ENCODE measurements around the gene NFKBIB.
"Not testable (repeated sequence)": the region's sequence is repeated elsewhere in the genome, so short reads cannot be mapped to it uniquely, and the experiment has no call there.

The NFKBIB gene

DNA sequence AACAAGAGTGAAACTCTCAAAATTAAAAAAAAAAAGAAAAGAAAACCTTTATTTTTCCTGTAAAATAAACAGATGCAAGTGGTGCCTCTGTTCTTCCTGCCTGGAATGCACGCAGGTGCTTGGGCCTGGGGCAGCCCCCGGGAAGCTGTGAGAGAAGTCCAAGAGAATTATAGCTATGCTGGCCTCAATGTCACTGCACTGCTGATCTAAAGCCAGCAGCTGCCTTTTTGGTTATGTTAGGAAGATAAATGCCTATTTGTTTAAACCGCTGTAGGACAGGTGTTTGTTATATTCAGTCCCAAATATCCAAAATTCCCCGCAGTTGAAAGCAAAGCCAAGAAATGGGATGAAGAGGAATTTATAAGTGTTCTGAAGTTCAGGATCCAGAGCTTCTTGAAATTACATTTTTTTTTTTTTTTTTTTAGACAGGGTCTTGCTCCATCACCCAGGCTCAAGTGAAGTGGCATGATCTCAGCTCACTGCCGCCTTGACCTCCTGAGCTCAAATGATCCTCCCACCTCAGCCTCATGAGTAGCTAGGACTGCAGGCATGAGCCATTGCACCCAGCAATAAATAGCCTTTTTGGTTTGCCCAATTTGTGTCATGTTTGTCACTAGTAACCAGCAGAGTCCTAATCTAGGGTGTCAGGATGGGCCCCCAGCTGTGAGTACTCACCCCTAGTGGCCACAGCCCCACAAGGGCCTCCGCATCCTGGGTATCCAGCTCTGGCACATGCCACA lies 23.9 kb upstream of the NFKBIB start:
- DNase-seq (ENCODE audit: low read depth in 2 of 2): no peak

DNA sequence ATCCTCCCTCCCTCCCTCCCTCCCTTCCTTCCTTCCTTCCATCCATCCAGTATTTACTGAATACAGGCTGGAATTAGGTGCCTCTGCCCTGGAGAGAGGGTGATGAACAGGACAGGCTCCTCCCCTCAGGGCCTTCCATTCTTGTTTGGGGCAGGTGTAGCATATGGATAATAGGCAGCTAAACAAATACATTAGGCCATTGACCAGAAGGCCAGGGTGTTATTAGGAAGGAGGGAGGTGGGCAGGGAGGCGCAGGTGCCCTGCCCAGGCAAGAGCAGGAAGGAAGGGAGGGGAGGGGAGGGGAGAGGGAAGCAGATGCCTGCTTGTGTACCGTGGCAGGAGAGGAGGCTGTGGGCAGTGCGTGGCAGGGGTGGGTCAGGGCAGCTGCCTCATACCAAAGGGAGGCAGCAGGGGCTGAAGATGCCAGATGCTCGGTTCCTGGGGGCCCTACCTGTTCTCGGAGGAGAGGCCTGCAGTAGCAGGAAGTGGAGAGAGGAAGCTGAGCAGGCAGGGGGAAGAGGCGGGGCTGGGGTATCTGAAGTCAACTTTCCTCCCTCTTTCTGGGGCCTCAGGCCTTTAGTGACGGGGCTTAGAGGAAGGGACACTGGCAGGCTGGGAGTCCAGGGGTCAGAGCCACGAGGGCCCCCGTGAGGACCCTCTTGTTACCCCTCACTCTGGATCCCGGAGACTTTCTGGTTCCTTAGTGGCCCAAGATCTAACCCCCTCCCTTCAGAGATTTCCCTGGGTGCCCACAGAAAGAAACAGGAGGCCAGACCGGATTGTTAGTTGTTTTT lies 21.8 kb upstream of the NFKBIB start, which contains the start of gene RINL:
Gene RINL, minus strand, starts transcription at position 495 of the 794 bp plus-strand sequence. CDS start 1,533 bp downstream, outside the sequence.
- DNase-seq (ENCODE audit: low read depth in 2 of 2): no peak

DNA sequence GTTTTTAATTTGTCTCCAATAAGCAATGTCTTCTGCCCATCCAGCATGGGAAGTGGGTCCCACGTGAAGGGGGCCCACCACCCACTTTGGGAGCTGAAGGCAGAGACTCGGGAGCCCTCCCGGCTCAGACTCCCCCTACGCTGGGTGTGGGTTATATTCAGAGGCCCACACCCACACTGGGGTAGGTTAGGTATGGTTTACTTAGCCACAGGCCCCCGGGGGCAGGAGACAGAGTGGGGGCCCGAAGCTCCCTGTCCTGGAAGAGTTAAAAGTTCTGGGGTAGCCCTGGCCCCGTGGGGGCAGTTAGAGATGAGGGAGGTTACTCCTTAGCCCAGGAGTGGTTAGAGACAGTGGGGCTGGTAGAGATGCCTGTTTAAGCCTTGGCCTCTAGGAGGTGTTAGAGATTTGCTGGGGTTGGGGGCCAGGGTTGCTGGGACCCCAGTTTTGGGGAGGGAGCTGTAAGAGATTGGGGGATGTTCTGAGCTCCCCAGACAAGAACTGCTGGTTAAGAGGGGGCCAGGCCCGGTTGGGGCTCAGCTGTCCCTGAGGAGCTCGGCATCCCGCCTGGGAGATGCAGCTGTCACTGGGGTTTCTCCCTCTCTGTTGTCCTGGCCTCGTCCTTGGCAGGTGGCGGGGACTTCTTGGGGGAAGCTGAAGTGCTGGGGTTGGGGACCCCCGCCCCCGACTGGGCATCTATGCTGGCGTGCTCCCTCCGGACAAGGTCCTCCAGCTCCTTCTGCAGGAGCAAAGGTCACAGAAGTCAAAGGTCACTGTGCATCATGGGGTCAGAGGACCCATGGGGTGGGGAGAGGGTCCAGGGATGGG lies 21.0 kb upstream of the NFKBIB start:
- no peak for DNase-seq (ENCODE audit: low read depth in 2 of 2)

DNA sequence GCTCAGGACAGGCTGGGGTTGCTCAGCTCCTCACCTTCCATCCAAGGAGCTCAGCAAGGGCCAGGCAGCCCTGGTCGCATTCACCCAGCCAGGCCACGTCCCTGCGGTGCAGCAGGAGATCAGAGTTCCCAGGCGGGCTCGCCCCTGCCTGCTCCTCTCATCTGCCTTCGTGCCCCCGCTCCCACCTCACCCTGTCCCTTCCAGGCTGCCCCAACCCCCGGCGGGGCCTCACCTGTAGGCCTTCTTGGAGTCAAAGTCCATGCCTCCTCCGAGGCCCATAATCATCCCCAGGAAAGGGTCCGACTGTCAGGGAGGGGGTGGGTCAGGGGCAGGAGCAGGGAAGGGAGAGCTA lies 20.4 kb upstream of the NFKBIB start:
- DNase-seq (ENCODE audit: low read depth in 2 of 2): no peak

DNA sequence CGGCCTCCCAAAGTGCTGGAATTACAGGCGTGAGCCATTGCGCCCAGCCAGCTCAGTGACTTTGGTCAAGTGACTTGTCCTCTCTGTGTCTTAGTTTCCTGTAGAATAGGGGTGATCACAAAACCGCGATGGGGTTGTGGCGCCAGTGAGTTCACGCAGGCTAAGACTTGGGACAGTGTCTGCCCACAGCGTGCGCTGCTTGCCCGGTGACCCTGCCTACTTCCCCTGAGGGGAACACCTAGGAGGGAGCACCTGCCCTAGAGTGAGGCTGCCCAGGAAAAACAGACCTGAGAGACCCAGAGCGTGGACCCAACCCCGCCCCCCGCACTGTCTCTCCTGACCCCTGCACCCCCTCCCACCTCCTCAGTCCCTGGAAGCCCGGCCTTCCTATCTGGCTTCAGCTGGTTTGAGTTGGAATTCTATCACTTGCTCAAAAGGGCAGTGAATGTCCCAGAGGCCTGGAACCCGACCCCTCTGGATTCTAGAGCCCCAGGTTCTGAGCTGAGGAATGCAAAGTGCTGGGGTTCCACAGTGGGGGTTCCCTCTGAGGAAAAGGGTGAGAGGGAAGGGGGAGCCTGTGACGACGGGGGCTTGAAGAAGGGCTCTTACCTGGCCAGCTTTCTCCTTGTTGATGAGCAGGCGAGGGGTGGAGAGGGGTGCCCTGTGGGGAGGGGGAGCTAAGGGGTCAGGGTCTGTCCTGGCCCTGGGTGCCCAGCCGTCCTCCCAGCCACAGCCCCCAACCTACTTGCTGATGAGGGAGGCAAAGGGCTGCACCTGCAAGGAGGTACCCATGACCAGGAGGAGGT lies 19.5 kb upstream of the NFKBIB start:
- no peak for DNase-seq (ENCODE audit: low read depth in 2 of 2)

DNA sequence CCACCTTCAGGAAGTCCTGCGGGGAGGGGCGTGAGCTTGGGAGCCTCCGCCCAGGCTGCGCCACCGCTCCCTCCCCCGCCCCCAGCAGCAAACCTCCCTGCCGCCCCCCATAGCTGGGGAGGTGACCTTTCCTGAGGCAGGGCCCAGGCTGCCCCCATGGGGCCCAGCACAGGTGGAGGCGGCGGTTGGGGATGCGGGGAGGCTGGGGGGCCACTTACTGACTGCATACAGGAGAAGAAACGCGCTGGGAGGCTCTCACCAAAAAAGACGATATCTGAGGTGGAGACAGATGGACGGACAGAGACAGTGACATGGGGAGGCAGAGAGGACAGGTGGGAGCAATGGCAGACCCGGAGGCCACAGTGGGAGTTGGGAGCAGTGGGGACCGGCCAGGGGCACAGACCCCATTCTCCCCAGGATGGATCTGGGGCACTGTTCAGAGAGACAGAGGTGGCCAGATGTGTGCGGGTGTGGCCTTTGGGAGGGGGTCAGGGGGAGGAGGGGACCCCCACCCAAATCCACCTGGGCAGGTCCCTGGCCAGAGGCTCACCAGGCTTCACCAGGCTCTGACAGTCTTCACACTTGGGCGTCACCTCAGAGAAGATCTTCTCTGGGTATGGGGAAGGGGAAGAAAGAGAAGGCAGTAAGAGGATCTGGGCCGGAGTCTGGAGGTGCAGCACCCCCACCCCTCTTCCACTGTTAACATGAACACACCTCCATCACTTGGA lies 18.7 kb upstream of the NFKBIB start:
- no peak for DNase-seq (ENCODE audit: low read depth in 2 of 2)

DNA sequence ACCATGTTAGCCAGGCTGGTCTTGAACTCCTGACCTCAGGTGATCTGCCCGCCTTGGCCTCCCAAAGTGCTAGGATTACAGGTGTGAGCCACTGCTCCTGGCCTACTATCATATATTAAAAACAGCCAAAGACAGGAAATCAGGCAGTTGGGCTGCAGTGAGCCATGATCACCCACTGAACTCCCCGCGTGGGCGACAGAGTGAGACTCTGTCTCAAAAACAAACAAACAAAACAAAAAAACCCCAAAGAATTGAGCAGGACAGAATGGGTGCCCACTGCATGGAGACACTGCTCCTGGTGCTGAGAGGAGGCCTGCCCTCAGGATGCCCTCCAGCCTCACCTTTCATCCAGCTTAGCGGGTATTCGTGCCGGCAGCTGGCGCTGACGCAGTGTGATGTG lies 16.5 kb upstream of the NFKBIB start:
- no peak for DNase-seq (ENCODE audit: low read depth in 2 of 2)

DNA sequence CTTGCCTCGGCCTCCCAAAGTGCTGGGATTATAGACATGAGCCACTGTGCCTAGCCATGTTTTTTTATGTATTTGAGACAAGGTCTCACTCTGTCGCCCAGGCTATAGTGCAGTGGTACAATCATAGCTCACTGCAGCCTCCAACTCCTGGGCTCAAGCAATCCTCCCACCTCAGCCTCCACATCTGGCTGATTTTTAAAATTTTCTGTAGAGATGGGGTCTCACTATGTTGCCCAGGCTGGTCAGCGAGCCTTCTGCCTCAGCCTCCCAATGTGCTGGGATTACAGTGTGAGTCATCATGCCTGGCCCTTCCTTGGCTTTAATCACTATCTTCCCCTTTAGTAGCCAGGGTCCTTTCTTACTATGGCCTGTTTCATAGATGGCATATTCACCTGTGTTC lies 15.1 kb upstream of the NFKBIB start:
- not testable (repeated sequence) for DNase-seq (ENCODE audit: low read depth in 2 of 2)

DNA sequence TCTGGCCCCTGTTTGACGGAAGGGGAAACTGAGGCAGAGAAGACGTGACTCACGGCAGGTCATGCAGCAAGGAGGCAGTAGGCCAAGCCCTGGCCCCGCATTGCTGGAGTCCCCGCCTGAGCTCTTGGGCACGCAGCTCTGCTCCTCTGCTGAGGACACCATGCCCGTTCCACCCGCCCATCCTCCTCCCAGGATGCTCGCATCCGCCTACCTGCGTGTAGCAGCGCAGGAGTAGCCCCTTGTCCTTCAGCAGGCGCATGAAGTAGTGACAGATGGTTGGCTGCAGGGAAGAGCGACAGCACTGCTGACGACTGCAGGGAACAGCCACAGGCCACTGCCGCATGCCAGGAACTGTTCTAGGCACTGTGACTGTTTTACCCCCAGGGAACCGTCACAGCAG lies 10.9 kb upstream of the NFKBIB start:
- DNase-seq (ENCODE audit: low read depth in 2 of 2): no peak

DNA sequence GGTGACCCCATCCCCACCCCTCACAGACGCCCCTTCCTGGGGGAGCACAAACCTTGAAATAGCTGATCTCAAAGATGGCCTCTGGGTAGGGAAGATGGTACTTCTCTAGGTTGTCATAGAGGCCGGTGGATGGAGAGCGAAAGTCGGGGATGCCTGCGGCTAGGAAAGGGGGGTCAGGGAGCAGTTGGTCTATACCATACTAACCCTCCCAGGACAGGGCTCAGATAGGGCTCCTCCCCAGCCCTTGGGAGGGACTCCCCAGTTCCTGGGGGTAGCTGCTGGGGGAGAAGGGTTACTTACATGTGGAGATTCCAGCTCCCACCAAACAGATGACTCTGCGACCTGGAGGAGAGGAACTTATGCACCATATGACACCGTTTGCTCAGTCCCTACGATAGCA lies 10.0 kb upstream of the NFKBIB start:
- no peak for DNase-seq (ENCODE audit: low read depth in 2 of 2)

DNA sequence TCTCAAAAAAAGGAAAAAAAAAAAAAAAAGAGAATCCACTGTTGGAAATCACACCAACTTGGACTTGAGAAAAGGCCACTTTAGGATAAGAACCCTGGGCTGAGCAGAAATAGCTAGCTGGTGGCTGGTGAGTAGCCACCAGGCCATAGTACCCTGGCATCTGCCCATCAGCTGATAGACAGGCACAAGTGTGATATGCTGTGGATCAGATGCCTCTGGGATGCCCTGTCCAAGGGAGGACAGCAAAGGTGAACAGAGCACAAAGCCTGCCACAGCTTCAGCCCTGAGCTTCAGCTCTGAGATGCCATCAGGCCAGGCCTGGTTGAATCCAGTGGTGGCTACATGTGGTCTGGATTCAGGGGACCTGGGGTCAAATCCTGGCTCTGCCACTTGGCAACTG lies 9.1 kb upstream of the NFKBIB start:
- no peak for DNase-seq (ENCODE audit: low read depth in 2 of 2)

DNA sequence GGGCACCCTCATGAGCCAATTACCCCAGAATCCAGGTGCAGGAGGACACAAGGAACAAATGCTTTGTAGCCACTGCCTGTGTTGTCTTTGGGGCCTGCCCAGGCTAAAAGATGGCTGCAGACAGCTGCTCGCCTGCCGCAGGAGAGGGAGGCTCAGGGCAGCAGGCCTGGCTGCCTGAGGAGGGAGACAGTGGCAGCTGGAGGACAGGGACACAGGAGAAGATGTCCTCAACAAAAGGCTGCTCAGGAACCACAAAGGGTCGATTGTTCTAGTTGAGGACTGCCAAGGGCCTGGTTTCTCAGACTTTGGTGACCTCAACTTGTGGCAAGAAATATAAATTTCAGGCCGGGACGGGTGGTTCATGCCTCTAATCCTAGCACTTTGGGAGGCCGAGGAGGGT lies 8.0 kb upstream of the NFKBIB start:
- no peak for DNase-seq (ENCODE audit: low read depth in 2 of 2)

DNA sequence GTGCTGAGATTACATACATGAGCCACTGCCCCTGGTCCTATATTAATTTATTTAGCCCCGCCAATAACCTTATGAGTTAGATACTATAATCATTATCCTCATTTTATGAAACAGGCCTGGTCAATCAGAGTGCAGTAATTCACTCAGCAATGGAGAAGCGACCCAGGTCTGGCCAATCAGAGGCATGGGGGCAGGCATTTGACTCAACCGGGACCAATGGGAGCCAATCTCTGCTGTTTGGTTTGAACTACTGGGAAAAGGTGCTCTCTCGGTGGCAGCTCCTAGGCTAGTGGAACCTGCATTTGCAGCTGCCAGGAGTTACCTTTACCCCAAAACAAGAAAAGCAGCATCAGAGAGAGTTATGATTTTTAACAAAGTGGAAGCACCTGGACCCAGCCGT lies 6.9 kb upstream of the NFKBIB start:
- DNase-seq (ENCODE audit: low read depth in 2 of 2): no peak

DNA sequence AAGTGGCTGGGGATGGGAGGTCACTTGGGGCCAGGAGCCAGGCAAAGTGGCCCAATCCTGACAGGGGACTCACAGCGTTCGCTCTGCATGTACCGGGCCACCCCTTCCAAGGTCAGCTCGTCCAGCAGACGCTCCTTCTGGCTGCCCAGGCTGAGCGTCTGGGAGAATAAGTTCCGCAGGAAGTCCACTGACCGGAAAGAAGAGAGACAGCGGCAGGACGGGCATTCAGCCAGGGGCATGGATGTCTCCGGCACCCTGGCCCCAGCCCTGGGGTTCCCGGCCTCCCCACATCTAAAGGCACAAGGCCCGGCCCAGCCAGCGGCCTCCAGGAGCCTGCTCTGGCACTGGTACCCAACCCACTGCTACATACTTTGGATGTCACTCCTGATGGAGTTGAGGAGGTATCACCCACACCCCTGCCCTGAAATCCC lies 6.4 kb upstream of the NFKBIB start:
- DNase-seq (ENCODE audit: low read depth in 2 of 2): no peak

DNA sequence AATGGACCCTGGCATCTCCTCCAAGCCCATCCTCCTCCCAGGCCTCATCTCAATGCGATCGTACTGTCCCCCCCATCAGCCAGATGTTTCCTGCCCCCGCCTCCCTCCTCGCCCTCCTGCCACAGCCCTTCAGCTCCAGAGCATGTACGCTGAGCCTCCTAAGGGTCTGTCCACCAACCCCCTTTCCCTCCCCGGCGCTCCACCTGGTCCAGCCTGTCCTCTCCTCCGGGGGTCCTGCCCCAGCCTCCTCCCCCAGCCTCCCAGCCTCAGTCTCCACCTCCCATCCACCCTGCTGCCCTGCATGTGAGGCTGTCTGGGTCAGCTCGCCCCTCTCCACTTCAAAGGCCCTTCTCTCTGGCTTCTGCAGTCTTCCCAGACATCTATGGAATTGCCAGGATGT lies 4.8 kb upstream of the NFKBIB start:
- no peak for DNase-seq (ENCODE audit: low read depth in 2 of 2)

DNA sequence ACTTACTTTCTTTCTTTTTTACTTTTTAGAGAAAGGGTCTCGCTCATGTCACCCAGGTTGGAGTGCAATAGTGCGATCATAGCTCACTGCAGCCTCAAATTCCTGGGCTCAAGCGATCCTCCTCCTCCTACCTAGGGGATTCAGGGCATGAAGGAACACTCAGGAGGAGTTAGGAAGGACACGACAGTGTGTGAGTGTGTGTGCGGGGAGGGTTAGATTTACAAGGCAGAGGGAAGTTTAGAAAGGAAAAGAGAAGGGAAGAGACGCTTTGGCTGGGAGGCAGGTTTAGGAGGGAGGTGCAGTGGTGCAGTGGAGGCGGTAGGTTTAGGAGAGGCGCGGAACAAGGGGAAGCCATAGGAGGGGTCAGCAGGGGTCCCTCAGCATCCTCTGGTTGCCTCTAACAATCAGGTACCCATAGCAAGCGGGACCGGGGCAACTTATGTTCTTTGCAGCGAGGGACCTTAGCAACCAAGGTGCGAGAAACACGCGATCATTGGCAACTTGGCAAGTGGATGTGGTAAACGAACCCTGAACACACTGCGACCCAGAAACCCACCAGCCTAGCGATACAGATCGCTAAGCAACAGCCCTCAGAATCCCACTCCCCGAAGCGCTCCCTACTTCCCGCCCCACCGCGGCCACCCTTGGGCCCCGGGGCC lies 852 bp upstream of the NFKBIB start:
- DNase-seq (ENCODE audit: low read depth in 2 of 2): no peak

DNA sequence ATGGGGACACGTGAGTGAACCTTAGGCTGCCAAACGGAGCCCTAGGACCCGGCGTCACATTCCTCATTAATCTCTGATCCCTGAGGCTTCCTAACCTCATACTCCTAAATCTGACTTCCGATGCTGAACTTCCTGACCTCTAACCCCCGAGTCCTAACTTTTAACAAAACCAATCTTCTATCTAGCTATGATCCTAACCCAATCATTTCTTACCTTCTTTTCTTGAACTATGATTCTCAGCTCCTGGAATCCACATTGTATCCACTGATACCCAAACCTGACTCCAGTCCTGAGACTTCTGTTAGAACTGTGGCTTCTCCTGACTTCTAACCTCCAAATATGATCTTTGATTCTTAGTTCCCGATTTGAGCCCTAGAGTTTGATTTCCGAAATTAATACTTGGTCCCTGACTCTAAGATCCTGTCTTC lies 447 bp downstream of the NFKBIB start:
- no peak for DNase-seq (ENCODE audit: low read depth in 2 of 2)

DNA sequence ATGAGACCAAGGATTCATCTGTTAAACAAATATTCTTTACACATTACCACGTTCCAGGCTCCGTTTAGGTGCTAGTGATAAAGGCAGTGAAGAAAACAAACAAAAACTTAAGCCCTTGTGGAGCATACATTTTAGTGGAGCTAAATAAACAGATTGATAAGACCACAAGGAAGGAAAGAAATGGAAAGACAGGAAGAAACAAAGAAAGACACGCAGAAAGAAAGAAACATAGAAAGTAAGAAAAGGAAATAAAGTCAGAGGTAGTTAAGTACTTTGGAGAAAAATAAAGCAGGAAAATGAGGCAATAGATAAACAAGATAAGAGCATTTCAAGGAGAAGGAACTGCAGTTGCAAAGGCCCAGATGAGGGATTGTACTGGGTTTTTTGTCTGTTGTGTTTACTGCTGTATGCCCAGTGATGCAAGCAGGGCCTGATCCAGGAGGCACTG lies 998 bp downstream of the NFKBIB start:
- no peak for DNase-seq (ENCODE audit: low read depth in 2 of 2)

DNA sequence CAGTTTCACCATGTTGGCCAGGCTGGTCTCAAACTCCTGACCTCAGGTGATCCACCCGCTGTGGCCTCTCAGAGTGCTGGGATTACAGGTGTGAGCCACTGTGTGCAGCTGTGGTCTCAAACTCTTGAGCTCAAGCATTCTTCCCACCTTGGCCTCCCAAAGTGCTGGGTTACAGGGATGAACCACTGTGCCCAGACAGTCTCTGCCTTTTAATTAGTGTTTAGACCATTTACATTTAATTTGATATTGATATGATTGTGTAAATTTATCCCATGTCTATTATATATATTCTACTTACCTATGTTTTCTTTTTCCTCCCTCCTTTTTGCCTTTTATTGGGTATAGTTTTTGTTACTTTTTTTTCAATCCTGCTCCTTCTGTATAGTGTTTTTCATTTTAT lies 1.9 kb downstream of the NFKBIB start:
- no peak for DNase-seq (ENCODE audit: low read depth in 2 of 2)

All from fibroblast of skin of left quadriceps (primary cell).